ENCODE measurements around the gene NEK6.

The NEK6 gene

GRCh38 chr9:124254261-124254682, 3.5 kb upstream of the NEK6 start (continued):
- TF ChIP-seq TSHZ2 (CRISPR knock-in tag; IDR thresholded peaks at IDR 0.05), result no peak
- no peak for TF ChIP-seq ARNTL (CRISPR knock-in tag; IDR thresholded peaks at IDR 0.05; ENCODE audit: borderline replicate concordance, low read depth)
- no peak for TF ChIP-seq RARB (CRISPR knock-in tag; IDR thresholded peaks at IDR 0.05)
- TF ChIP-seq SNAI2 (CRISPR knock-in tag; IDR thresholded peaks at IDR 0.05), result no peak

- TF ChIP-seq OSR1 (CRISPR knock-in tag; IDR thresholded peaks at IDR 0.05) (no peak), ARNTL (CRISPR knock-in tag; IDR thresholded peaks at IDR 0.05; ENCODE audit: borderline replicate concordance, low read depth) (no peak), PPARA (CRISPR knock-in tag; IDR thresholded peaks at IDR 0.05; ENCODE audit: borderline replicate concordance) (no peak), ZNF70 (CRISPR knock-in tag; IDR thresholded peaks at IDR 0.05) (no peak), CSDC2 (CRISPR knock-in tag; IDR thresholded peaks at IDR 0.05) (no peak), TOX (CRISPR knock-in tag; IDR thresholded peaks at IDR 0.05; ENCODE audit: borderline replicate concordance) (no peak), CSRNP3 (CRISPR knock-in tag; IDR thresholded peaks at IDR 0.05) (no peak), BACH2 (CRISPR knock-in tag; IDR thresholded peaks at IDR 0.05; ENCODE audit: borderline replicate concordance) (no peak), TCF4 (CRISPR knock-in tag; IDR thresholded peaks at IDR 0.05; ENCODE audit: borderline replicate concordance) (no peak), ZFP3 (CRISPR knock-in tag; IDR thresholded peaks at IDR 0.05) (no peak), SNAI2 (CRISPR knock-in tag; IDR thresholded peaks at IDR 0.05) (no peak), ZC3H10 (CRISPR knock-in tag; IDR thresholded peaks at IDR 0.05) (no peak), RARB (CRISPR knock-in tag; IDR thresholded peaks at IDR 0.05) (no peak), ESRRG (CRISPR knock-in tag; IDR thresholded peaks at IDR 0.05) (no peak), TSHZ2 (CRISPR knock-in tag; IDR thresholded peaks at IDR 0.05) (no peak)
- ATAC-seq, result no peak
These were observed 2.5 kb upstream of the NEK6 start for GRCh38 chr9:124255222-124255621.

GRCh38 chr9:124256517-124257069, 1.2 kb upstream of the NEK6 start:
- peak; percentile 20 for ATAC-seq
- no peak for TF ChIP-seq TCF4 (CRISPR knock-in tag; IDR thresholded peaks at IDR 0.05; ENCODE audit: borderline replicate concordance)
- no peak for TF ChIP-seq CSDC2 (CRISPR knock-in tag; IDR thresholded peaks at IDR 0.05)
- no peak for TF ChIP-seq CREB5 (CRISPR knock-in tag; IDR thresholded peaks at IDR 0.05; ENCODE audit: low read depth)
- TF ChIP-seq ZFP3 (CRISPR knock-in tag; IDR thresholded peaks at IDR 0.05), result no peak
- TF ChIP-seq PPARA (CRISPR knock-in tag; IDR thresholded peaks at IDR 0.05; ENCODE audit: borderline replicate concordance), result no peak

GRCh38 chr9:124257070-124257843, 492 bp upstream of the NEK6 start:
- ATAC-seq, result no peak
- TF ChIP-seq ZFP3 (CRISPR knock-in tag; IDR thresholded peaks at IDR 0.05) (no peak), BACH2 (CRISPR knock-in tag; IDR thresholded peaks at IDR 0.05; ENCODE audit: borderline replicate concordance) (no peak), POU6F1 (CRISPR knock-in tag; IDR thresholded peaks at IDR 0.05; ENCODE audit: borderline replicate concordance, low read depth) (no peak), GLIS3 (CRISPR knock-in tag; IDR thresholded peaks at IDR 0.05) (no peak), CREB5 (CRISPR knock-in tag; IDR thresholded peaks at IDR 0.05; ENCODE audit: low read depth) (no peak), CSRNP3 (CRISPR knock-in tag; IDR thresholded peaks at IDR 0.05) (no peak)

Measured in SK-N-SH treated with all-trans-retinoic acid at 6 μM for 48 hours (cell line).